IMR-90 (cell line): Measurements from ENCODE around the gene GRK5. TPM values are rescaled to one million over a fixed set of nuclear protein-coding genes. Genes with fewer than 3 reads are reported as not detected.

ENCODE experiments used
- ATAC-seq: fragments of 200-7000 bp; cut with Tn5 transposase; 2 replicates; pipeline ENCODE4 v1.9.1; 2020; ENCODE audit warnings: low read depth, mild to moderate bottlenecking, moderate library complexity
- BruUV-seq: library from RNA; stranded (reverse); fragments of 400-500 nt; replicated peaks from 2 replicates; lab custom pipeline; 2021; lab: Mats Ljungman, UMichigan
- CTCF ChIA-PET: fragments of 300-600 bp; formaldehyde crosslinking; extraction: SDS; loops from one replicate; lab custom pipeline; 2021; ENCODE audit warnings: antibody characterized with exemption; lab: Yijun Ruan, JAX
- POLR2A ChIA-PET: fragments of 300-600 bp; sonication (Branson Sonifier 250); formaldehyde crosslinking; loops from one replicate; lab custom pipeline; 2022; ENCODE audit warnings: antibody characterized with exemption; ENCODE audit not compliant: unreplicated experiment; lab: Charles Lee
- DNase-seq: peaks from one replicate; pipeline ENCODE4 v3.0.0; 2013
- H2AFZ ChIP-seq: replicated peaks from 2 replicates; pipeline ENCODE3; 2013; ENCODE audit warnings: low read length, mild to moderate bottlenecking; ENCODE audit not compliant: poor library complexity
- H2AK5ac ChIP-seq: 2 replicates; pipeline ENCODE4 v1.6.1; 2013; ENCODE audit warnings: low read depth, low read length, inconsistent platforms
- H2AK9ac ChIP-seq: replicated peaks from 2 replicates; pipeline ENCODE3; 2013; ENCODE audit warnings: mild to moderate bottlenecking, low read depth, low read length, moderate library complexity; ENCODE audit not compliant: poor library complexity
- H2BK120ac ChIP-seq: 2 replicates; pipeline ENCODE4 v1.6.1; 2013; ENCODE audit warnings: low read depth, low read length, inconsistent platforms
- H2BK15ac ChIP-seq: 3 replicates; pipeline ENCODE4 v1.6.1; 2013; ENCODE audit warnings: low read depth, low read length, inconsistent platforms
- H2BK20ac ChIP-seq: 2 replicates; pipeline ENCODE4 v1.6.1; 2013; ENCODE audit warnings: low read depth, mild to moderate bottlenecking, inconsistent platforms, low read length, moderate library complexity
- H2BK5ac ChIP-seq: 2 replicates; pipeline ENCODE4 v1.6.1; 2013; ENCODE audit warnings: mild to moderate bottlenecking, low read depth, low read length, inconsistent platforms; ENCODE audit not compliant: poor library complexity, severe bottlenecking
- H3K14ac ChIP-seq: replicated peaks from 2 replicates; pipeline ENCODE4 v1.6.1; 2013; ENCODE audit warnings: low read depth, low read length, inconsistent platforms
- H3K18ac ChIP-seq: 2 replicates; pipeline ENCODE4 v1.6.1; 2013; ENCODE audit warnings: low read depth, low read length, control low read depth
- H3K23ac ChIP-seq: 2 replicates; pipeline ENCODE4 v1.6.1; 2013; ENCODE audit warnings: low read depth, low read length, inconsistent platforms
- H3K27ac ChIP-seq: 2 replicates; pipeline ENCODE4 v1.5.1; 2013; ENCODE audit warnings: mild to moderate bottlenecking, control low read depth, low read length; ENCODE audit not compliant: insufficient read depth
- H3K27me3 ChIP-seq: 2 replicates; pipeline ENCODE4 v1.6.1; 2013; ENCODE audit warnings: low read length; ENCODE audit not compliant: control insufficient read depth, insufficient read depth
- H3K36me3 ChIP-seq: 2 replicates; pipeline ENCODE4 v1.6.1; 2013; ENCODE audit warnings: low read length, mixed read lengths; ENCODE audit not compliant: control insufficient read depth, insufficient read depth
- H3K4ac ChIP-seq: 2 replicates; pipeline ENCODE4 v1.6.1; 2013; ENCODE audit warnings: low read depth, low read length, inconsistent platforms
- H3K4me1 ChIP-seq: 2 replicates; pipeline ENCODE4 v1.6.1; 2013; ENCODE audit warnings: low read length, mixed read lengths; ENCODE audit not compliant: control insufficient read depth, insufficient read depth
- H3K4me2 ChIP-seq: 2 replicates; pipeline ENCODE4 v1.6.1; 2013; ENCODE audit warnings: low read depth, mild to moderate bottlenecking, control low read depth, low read length, moderate library complexity
- H3K4me3 ChIP-seq: 2 replicates; pipeline ENCODE4 v1.5.1; 2013; ENCODE audit warnings: low read depth, mild to moderate bottlenecking, control low read depth, low read length, moderate library complexity; ENCODE audit not compliant: insufficient read depth
- H3K56ac ChIP-seq: 2 replicates; pipeline ENCODE4 v1.6.1; 2013; ENCODE audit warnings: low read length, inconsistent platforms; ENCODE audit not compliant: insufficient read depth; ENCODE audit errors: extremely low read depth
- H3K79me1 ChIP-seq, 2 experiments: 2 replicates each; pipeline ENCODE4 v1.6.1; 2013; ENCODE audit warnings: low read length in 2 of 2, inconsistent platforms in 1 of 2, low read depth in 1 of 2
- H3K9ac ChIP-seq: 2 replicates; pipeline ENCODE4 v1.6.1; 2013; ENCODE audit warnings: low read depth, low read length, control low read depth
- H3K9me1 ChIP-seq: 2 replicates; pipeline ENCODE4 v1.6.1; 2013; ENCODE audit warnings: low read length, inconsistent platforms; ENCODE audit not compliant: insufficient read depth
- H3K9me3 ChIP-seq: 2 replicates; pipeline ENCODE4 v1.6.1; 2013; ENCODE audit warnings: low read length; ENCODE audit not compliant: control insufficient read depth, insufficient read depth
- H4K20me1 ChIP-seq: 2 replicates; pipeline ENCODE4 v1.6.1; 2013; ENCODE audit warnings: low read length, inconsistent platforms; ENCODE audit not compliant: insufficient read depth
- H4K5ac ChIP-seq: 2 replicates; pipeline ENCODE4 v1.6.1; 2013; ENCODE audit warnings: mild to moderate bottlenecking, low read depth, low read length, control low read depth
- H4K8ac ChIP-seq, 2 experiments: 2 replicates each; pipeline ENCODE4 v1.6.1; 2013; ENCODE audit warnings: low read depth in 2 of 2, low read length in 2 of 2, control low read depth in 1 of 2, inconsistent platforms in 1 of 2
- H4K91ac ChIP-seq: 2 replicates; pipeline ENCODE4 v1.6.1; 2013; ENCODE audit warnings: low read depth, low read length, inconsistent platforms; ENCODE audit not compliant: insufficient read depth
- MXI1 ChIP-seq: IDR thresholded peaks from 2 replicates; pipeline ENCODE4 v1.6.1; 2012; ENCODE audit warnings: low read depth, mild to moderate bottlenecking, low read length, moderate library complexity, borderline replicate concordance
- RFX5 ChIP-seq: IDR thresholded peaks from 2 replicates; pipeline ENCODE4 v1.8.0; 2012; ENCODE audit warnings: low read depth, mild to moderate bottlenecking, low read length, moderate library complexity
- SMC3 ChIP-seq: fragments of 150-350 bp; IDR thresholded peaks from 2 replicates; pipeline ENCODE4 v1.6.1; 2016; ENCODE audit warnings: low read depth, mild to moderate bottlenecking, antibody characterized with exemption, low read length, moderate library complexity
- WGBS, 2 experiments: methylation state at CpG; one replicate each; pipeline versions ENCODE4 v1.1.5 to v1.1.7; 2013; ENCODE audit warnings: missing lambda C conversion rate in 2 of 2; ENCODE audit not compliant: insufficient read length in 1 of 2; ENCODE audit errors: extremely low coverage in 2 of 2; 5-methylcytosine and 5-hydroxymethylcytosine counted together
- dilution Hi-C: fragments of 300-500 bp; cut with HindIII; formaldehyde crosslinking; loops from one replicate; pipeline ENCODE4 v1.14.3; 2018; ENCODE audit warnings: low sequenced_read_pairs; ENCODE audit not compliant: unreplicated experiment
- in situ Hi-C: fragments of 300-500 bp; cut with MboI; formaldehyde crosslinking; loops from 3 replicates; pipeline ENCODE4 v1.14.3; 2019; ENCODE audit warnings: low sequenced_read_pairs, inconsistent platforms, mixed read lengths
- intact Hi-C: fragments of 100-400 bp; cut with micrococcal nuclease; formaldehyde crosslinking; loops from 2 replicates; pipeline ENCODE4 v1.10.0; 2022
- polyA plus RNA-seq, 3 experiments: library from polyadenylated mRNA; depleted of rRNA; stranded (reverse); fragments of >200 nt; gene quantifications; 2 replicates each; pipeline ENCODE4 v1.2.3, GENCODE V29; 2012; ENCODE audit warnings: low replicate concordance in 1 of 3
- total RNA-seq: library from RNA; depleted of rRNA; stranded (reverse); fragments of >200 nt; gene quantifications from 2 replicates; pipeline ENCODE4 v1.2.3, GENCODE V29; 2012
- TF ChIP-seq, protein P1 (sequence below): fragments of 150-350 bp; IDR thresholded peaks from 2 replicates; pipeline ENCODE4 v1.6.1; 2016; ENCODE audit warnings: low read depth, mild to moderate bottlenecking, low read length, moderate library complexity, borderline replicate concordance

Gene GRK5
- total and polyA plus RNA-seq, 2 of the 4 experiments (the other 2 are of a cell fraction) = 12.9 to 16.3 TPM

DNA sequence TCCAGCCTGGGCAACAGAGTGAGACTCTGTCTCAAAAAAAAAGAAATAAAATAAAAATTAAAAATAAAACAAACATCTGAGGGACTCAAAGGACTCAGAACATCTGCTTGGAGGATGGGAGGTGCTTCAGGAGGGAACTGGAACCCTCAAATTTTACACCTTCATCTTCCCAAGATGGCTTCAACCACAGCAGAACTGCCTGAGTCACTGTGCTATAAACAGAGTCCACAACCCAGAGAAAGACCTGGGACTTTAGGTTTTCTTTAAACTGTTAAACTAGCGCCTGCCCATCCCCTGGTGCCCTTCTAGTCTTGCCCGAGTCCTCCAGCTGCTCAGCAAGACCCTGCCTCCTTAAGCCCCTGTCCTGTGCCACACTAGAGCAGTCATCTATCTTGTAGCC, 294.3 kb downstream of the GRK5 start:
- H2BK15ac ChIP-seq = no peak overlapping the region
- peaks cover 43% of the 10 kb centered on the region for H3K36me3 ChIP-seq
- intact Hi-C loops (no loop called here), in situ Hi-C loops (no loop called here), dilution Hi-C loops (no loop called here)
- H2BK5ac ChIP-seq = no peak overlapping the region
- peaks cover 2 to 28% of the 10 kb centered on the region in 2 experiments; a peak in 2 of 4 replicates for H3K79me1 ChIP-seq
- no peak overlapping the region for H2BK20ac ChIP-seq
- no peak overlapping the region for H3K18ac ChIP-seq
- H4K5ac ChIP-seq = no peak overlapping the region
- H3K4ac ChIP-seq = no peak overlapping the region
- H3K4me2 ChIP-seq = no peak overlapping the region
- H2AFZ ChIP-seq = no peak overlapping the region
- H3K14ac ChIP-seq = no peak overlapping the region
- H3K4me1 ChIP-seq = peaks cover 5% of the 10 kb centered on the region
- H2AK5ac ChIP-seq = no peak overlapping the region
- H3K9me1 ChIP-seq = peaks cover 19% of the 10 kb centered on the region
- TF ChIP-seq, protein P1, sequence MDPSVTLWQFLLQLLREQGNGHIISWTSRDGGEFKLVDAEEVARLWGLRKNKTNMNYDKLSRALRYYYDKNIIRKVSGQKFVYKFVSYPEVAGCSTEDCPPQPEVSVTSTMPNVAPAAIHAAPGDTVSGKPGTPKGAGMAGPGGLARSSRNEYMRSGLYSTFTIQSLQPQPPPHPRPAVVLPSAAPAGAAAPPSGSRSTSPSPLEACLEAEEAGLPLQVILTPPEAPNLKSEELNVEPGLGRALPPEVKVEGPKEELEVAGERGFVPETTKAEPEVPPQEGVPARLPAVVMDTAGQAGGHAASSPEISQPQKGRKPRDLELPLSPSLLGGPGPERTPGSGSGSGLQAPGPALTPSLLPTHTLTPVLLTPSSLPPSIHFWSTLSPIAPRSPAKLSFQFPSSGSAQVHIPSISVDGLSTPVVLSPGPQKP = no peak
- TF ChIP-seq RFX5 (no peak), MXI1 (no peak), SMC3 (no peak)
- no peak overlapping the region for H3K27ac ChIP-seq
- H2BK120ac ChIP-seq = no peak overlapping the region
- H4K91ac ChIP-seq = no peak overlapping the region
- H3K4me3 ChIP-seq = no peak overlapping the region
- ATAC-seq (no peak), DNase-seq (no peak)
- H3K27me3 ChIP-seq = no peaks in the 10 kb centered on the region
- H2AK9ac ChIP-seq = no peak overlapping the region
- H3K9me3 ChIP-seq = no peaks in the 10 kb centered on the region
- H4K20me1 ChIP-seq = no peaks in the 10 kb centered on the region
- no peak overlapping the region for H3K56ac ChIP-seq
- CTCF ChIA-PET = no interaction called here
- H3K9ac ChIP-seq = no peak overlapping the region
- POLR2A ChIA-PET = no interaction called here
- 100% methylated on average over 1 of the region's 2 CpGs; no CpG with 5 or more reads in 1 of the 2 experiments for WGBS, 2 experiments
- H4K8ac ChIP-seq = no peak overlapping the region
- no peak overlapping the region for H3K23ac ChIP-seq
- no TSS peak for BruUV-seq
